ENCODE results near the gene KIAA2012.
A peak's percentile ranks its signal among the peaks of the same experiment; 100 is the strongest.

Gene KIAA2012

GRCh38 chr2:202157211-202157990 is 84.3 kb downstream of the KIAA2012 start:
- DNase-seq = no peak

GRCh38 chr2:202158796-202159195 is 85.7 kb downstream of the KIAA2012 start:
- no peak for DNase-seq

- DNase-seq = no peak
Observed at GRCh38 chr2:202161151-202161835, 88.2 kb downstream of the KIAA2012 start.

- DNase-seq = no peak
Observed at GRCh38 chr2:202164411-202164810, 91.4 kb downstream of the KIAA2012 start.

- no peak for DNase-seq
Observed at GRCh38 chr2:202165208-202165607, 92.2 kb downstream of the KIAA2012 start.

- no peak for DNase-seq
Observed at GRCh38 chr2:202165945-202166344, 92.9 kb downstream of the KIAA2012 start.

GRCh38 chr2:202169131-202169530 is 96.1 kb downstream of the KIAA2012 start:
- DNase-seq = no peak

- DNase-seq = no peak
Observed at GRCh38 chr2:202169832-202170424, 96.9 kb downstream of the KIAA2012 start.

GRCh38 chr2:202171241-202171825 is 98.3 kb downstream of the KIAA2012 start:
- DNase-seq = no peak

- no peak for DNase-seq
Observed at GRCh38 chr2:202172439-202173211, 99.6 kb downstream of the KIAA2012 start.

- peak; percentile 39 for DNase-seq
Observed at GRCh38 chr2:202178346-202178958, 105.4 kb downstream of the KIAA2012 start.

GRCh38 chr2:202184557-202184956 is 111.5 kb downstream of the KIAA2012 start:
- no peak for DNase-seq

GRCh38 chr2:202185156-202185555 is 112.1 kb downstream of the KIAA2012 start:
- DNase-seq = no peak

GRCh38 chr2:202186641-202187202 is 113.7 kb downstream of the KIAA2012 start:
- no peak for DNase-seq

GRCh38 chr2:202187570-202187969 is 114.5 kb downstream of the KIAA2012 start:
- DNase-seq = no peak

- no peak for DNase-seq
Observed at GRCh38 chr2:202193305-202193704, 120.2 kb downstream of the KIAA2012 start.

- no peak for DNase-seq
Observed at GRCh38 chr2:202193881-202194353, 120.9 kb downstream of the KIAA2012 start.

GRCh38 chr2:202194418-202194817 is 121.4 kb downstream of the KIAA2012 start:
- DNase-seq = no peak

GRCh38 chr2:202196727-202197126 is 123.7 kb downstream of the KIAA2012 start:
- DNase-seq = no peak

GRCh38 chr2:202201220-202202160 is 128.4 kb downstream of the KIAA2012 start:
- DNase-seq = no peak

- DNase-seq = no peak
Observed at GRCh38 chr2:202203348-202203747, 130.3 kb downstream of the KIAA2012 start.
